Stomach (tissue), 4 donors: ENCODE results near the gene BAHD1.

Experiments used
- CTCF ChIP-seq, 7 experiments: fragments of 450-650 bp in 4 of 7; fragments of 200-600 bp in 3 of 7; sonication (generic) in 3 of 7; IDR thresholded peaks; one replicate each; pipeline ENCODE4 v1.5.1; 2016 to 2019; ENCODE audit warnings: antibody characterized with exemption in 7 of 7, control low read depth in 2 of 7, mild to moderate bottlenecking in 1 of 7
- EP300 ChIP-seq: sonication (generic); formaldehyde crosslinking; IDR thresholded peaks from one replicate; pipeline ENCODE4 v1.6.1; 2017; ENCODE audit warnings: antibody characterized with exemption
- POLR2A ChIP-seq, 4 donors: fragments of 450-650 bp; IDR thresholded peaks; one replicate each; pipeline ENCODE4 v1.6.1; 2016; ENCODE audit warnings: antibody characterized with exemption in 4 of 4, control low read depth in 2 of 4, mild to moderate bottlenecking in 1 of 4, moderate library complexity in 1 of 4

GRCh38 chr15:40410476-40410875 lies 30.3 kb upstream of the BAHD1 start:
- no peak for TF ChIP-seq POLR2A (IDR thresholded peaks at IDR 0.05)
- TF ChIP-seq CTCF (IDR thresholded peaks at IDR 0.05), result no peak
- no peak for TF ChIP-seq EP300
